HepG2 (cell line): ENCODE results near the gene GPATCH3. TPM values are rescaled to one million over a fixed set of nuclear protein-coding genes. Genes with fewer than 3 reads are reported as not detected.
A peak's percentile ranks its signal among the peaks of the same experiment; 100 is the strongest.

ENCODE experiments used
- CENPX ChIP-seq: sonication (generic); formaldehyde crosslinking; IDR thresholded peaks from 2 replicates; pipeline ENCODE4 v1.9.0; 2021; ENCODE audit warnings: mild to moderate bottlenecking, missing genetic modification reagents, moderate library complexity
- ESRRA ChIP-seq: sonication (generic); formaldehyde crosslinking; IDR thresholded peaks from 2 replicates; pipeline ENCODE4 v1.5.1; 2020; ENCODE audit warnings: mild to moderate bottlenecking, low read depth, missing genetic modification reagents
- HNRNPK ChIP-seq: fragments of 200-400 bp; formaldehyde crosslinking; IDR thresholded peaks from 2 replicates; pipeline ENCODE4 v1.6.1; 2018; ENCODE audit warnings: low read length, low read depth, moderate library complexity, mild to moderate bottlenecking; ENCODE audit not compliant: poor library complexity, severe bottlenecking
- MBD4 ChIP-seq: IDR thresholded peaks from 2 replicates; pipeline ENCODE4 v1.6.1; 2012; ENCODE audit warnings: low read length, inconsistent platforms, borderline replicate concordance
- NFYC ChIP-seq: IDR thresholded peaks from 2 replicates; pipeline ENCODE4 v1.6.1; 2016; ENCODE audit warnings: missing genetic modification reagents, missing compliant biosample characterization
- REL ChIP-seq: sonication (generic); formaldehyde crosslinking; conservative IDR thresholded peaks from 2 replicates; pipeline ENCODE4 v1.8.0; 2022; ENCODE audit warnings: mild to moderate bottlenecking, missing genetic modification reagents, moderate library complexity
- STAT5B ChIP-seq: sonication (generic); formaldehyde crosslinking; IDR thresholded peaks from 2 replicates; pipeline ENCODE4 v1.4.0; 2020; ENCODE audit warnings: missing genetic modification reagents
- ZFYVE20 ChIP-seq: sonication (generic); formaldehyde crosslinking; IDR thresholded peaks from 2 replicates; pipeline ENCODE4 v1.8.0; 2023; ENCODE audit warnings: low read depth, mild to moderate bottlenecking, moderate library complexity, missing genetic modification reagents, borderline replicate concordance
- ZMAT3 ChIP-seq: sonication (generic); formaldehyde crosslinking; conservative IDR thresholded peaks from 2 replicates; pipeline ENCODE4 v1.7.0; 2021; ENCODE audit warnings: missing genetic modification reagents
- ZNF121 ChIP-seq: sonication (generic); formaldehyde crosslinking; IDR thresholded peaks from 2 replicates; pipeline ENCODE4 v1.5.0; 2020; ENCODE audit warnings: mild to moderate bottlenecking, missing genetic modification reagents
- ZNF207 ChIP-seq: fragments of 450-650 bp; IDR thresholded peaks from 2 replicates; pipeline ENCODE4 v1.6.1; 2016; ENCODE audit warnings: antibody characterized with exemption, borderline replicate concordance
- ZNF296 ChIP-seq: sonication (generic); formaldehyde crosslinking; conservative IDR thresholded peaks from 2 replicates; pipeline ENCODE4 v1.5.0; 2020; ENCODE audit warnings: mild to moderate bottlenecking, missing genetic modification reagents
- ZNF431 ChIP-seq: sonication (generic); formaldehyde crosslinking; IDR thresholded peaks from 2 replicates; pipeline ENCODE4 v1.9.0; 2022; ENCODE audit warnings: missing genetic modification reagents, low read depth, mild to moderate bottlenecking, borderline replicate concordance
- ZNF44 ChIP-seq: sonication (generic); formaldehyde crosslinking; IDR thresholded peaks from 2 replicates; pipeline ENCODE4 v1.5.1; 2020; ENCODE audit warnings: mild to moderate bottlenecking, missing genetic modification reagents
- ZNF619 ChIP-seq: sonication (generic); formaldehyde crosslinking; IDR thresholded peaks from 2 replicates; pipeline ENCODE4 v1.4.0; 2020; ENCODE audit warnings: mild to moderate bottlenecking, missing genetic modification reagents
- ZNF839 ChIP-seq: sonication (generic); formaldehyde crosslinking; IDR thresholded peaks from 2 replicates; pipeline ENCODE4 v1.4.0; 2020; ENCODE audit warnings: missing genetic modification reagents, mild to moderate bottlenecking, borderline replicate concordance
- polyA plus RNA-seq, 8 experiments: library from polyadenylated mRNA; depleted of rRNA in 3 of 8; stranded (reverse) in 7 of 8; unstranded in 1 of 8; fragments of >200 nt; fragmentation: Illumina TruSeq in 4 of 8; extraction: Trizol in 4 of 8; gene quantifications; 2 replicates each; pipeline versions ENCODE4 v1.2.1 to v1.2.3, GENCODE V29; 2011 to 2016; ENCODE audit warnings: low read depth in 4 of 8, missing spikeins in 1 of 8, mixed read lengths in 1 of 8; ENCODE audit not compliant: insufficient read depth in 1 of 8
- total RNA-seq, 5 experiments: library from RNA; depleted of rRNA; stranded (reverse); fragments of >200 nt; fragmentation: Illumina TruSeq; extraction: Trizol; gene quantifications; 2 replicates each; pipeline ENCODE4 v1.2.3, GENCODE V29; 2016; ENCODE audit warnings: low read depth in 1 of 5
- TF ChIP-seq, protein P1 (sequence below): sonication (generic); formaldehyde crosslinking; IDR thresholded peaks from 2 replicates; pipeline ENCODE4 v1.4.0; 2020; ENCODE audit warnings: missing genetic modification reagents; ENCODE audit errors: not compliant biosample characterization
- TF ChIP-seq, protein P2 (sequence below): sonication (generic); formaldehyde crosslinking; IDR thresholded peaks from 2 replicates; pipeline ENCODE4 v1.4.0; 2020; ENCODE audit warnings: missing genetic modification reagents, mild to moderate bottlenecking, borderline replicate concordance
- TF ChIP-seq, protein P3 (sequence below): sonication (generic); formaldehyde crosslinking; IDR thresholded peaks from 2 replicates; pipeline ENCODE4 v1.4.0; 2020; ENCODE audit warnings: missing genetic modification reagents
- TF ChIP-seq, protein P4 (sequence below): fragments of 450-650 bp; IDR thresholded peaks from 2 replicates; pipeline ENCODE4 v1.6.1; 2017
- TF ChIP-seq, protein P5 (sequence below): sonication (generic); formaldehyde crosslinking; IDR thresholded peaks from 2 replicates; pipeline ENCODE4 v1.5.1; 2020; ENCODE audit warnings: mild to moderate bottlenecking, missing genetic modification reagents, borderline replicate concordance
- TF ChIP-seq, protein P6 (sequence below): sonication (generic); formaldehyde crosslinking; IDR thresholded peaks from 2 replicates; pipeline ENCODE4 v1.5.0; 2020; ENCODE audit warnings: missing genetic modification reagents

GPATCH3 gene
- total and polyA plus RNA-seq, 2 of the 13 experiments (the other 11 are each of a cell fraction or from before 2014, with no cell fraction given): 8.3 to 11.0 TPM

DNA sequence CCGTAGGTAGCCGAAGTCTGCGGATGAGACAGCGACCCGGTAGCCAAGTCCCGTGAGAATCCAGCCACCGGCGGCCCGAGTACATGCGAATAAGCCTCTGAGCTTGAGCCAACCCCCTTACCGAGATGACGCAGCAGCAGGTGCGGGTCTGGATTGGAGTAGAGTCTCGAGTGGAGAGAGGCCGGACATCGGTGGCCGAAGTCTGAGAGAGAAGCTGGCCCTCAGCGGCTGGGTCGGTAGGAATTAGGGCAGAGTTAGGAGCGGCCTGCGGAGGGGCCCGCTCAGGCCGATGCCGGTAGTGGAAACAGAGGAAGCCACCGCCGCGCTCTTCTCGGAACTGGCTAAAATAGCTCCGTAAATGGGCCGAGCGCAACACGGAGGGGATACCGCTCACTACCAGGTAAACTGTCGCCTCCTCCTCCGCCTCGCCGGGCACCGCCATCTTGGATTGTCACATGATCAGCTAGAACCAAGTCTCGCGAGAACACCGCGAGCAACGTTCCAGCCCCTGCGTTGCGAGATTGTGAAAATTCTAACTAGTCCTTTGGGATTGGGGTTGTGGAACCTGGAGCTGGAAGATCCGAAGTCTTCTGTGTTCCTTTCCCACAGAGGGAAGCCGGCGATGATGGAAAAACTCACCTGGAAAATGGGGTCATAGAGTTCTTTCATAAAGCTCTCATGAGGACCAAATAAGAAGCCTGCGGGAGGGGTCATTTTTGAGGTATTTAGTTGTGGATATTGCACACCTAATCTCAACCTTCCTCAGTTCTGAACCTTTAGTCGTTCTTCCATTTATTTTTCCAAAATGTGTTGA lies at the start of gene GPATCH3 (continued):
- TF ChIP-seq, protein P1, sequence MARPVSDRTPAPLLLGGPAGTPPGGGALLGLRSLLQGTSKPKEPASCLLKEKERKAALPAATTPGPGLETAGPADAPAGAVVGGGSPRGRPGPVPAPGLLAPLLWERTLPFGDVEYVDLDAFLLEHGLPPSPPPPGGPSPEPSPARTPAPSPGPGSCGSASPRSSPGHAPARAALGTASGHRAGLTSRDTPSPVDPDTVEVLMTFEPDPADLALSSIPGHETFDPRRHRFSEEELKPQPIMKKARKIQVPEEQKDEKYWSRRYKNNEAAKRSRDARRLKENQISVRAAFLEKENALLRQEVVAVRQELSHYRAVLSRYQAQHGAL (CRISPR knock-in tag): no peak
- TF ChIP-seq, protein P2, sequence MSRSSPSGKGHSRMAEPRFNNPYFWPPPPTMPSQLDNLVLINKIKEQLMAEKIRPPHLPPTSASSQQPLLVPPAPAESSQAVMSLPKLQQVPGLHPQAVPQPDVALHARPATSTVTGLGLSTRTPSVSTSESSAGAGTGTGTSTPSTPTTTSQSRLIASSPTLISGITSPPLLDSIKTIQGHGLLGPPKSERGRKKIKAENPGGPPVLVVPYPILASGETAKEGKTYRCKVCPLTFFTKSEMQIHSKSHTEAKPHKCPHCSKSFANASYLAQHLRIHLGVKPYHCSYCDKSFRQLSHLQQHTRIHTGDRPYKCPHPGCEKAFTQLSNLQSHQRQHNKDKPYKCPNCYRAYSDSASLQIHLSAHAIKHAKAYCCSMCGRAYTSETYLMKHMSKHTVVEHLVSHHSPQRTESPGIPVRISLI (CRISPR knock-in tag): peak; percentile 36; the same call in 1 of the 2 replicates
- TF ChIP-seq, protein P3, sequence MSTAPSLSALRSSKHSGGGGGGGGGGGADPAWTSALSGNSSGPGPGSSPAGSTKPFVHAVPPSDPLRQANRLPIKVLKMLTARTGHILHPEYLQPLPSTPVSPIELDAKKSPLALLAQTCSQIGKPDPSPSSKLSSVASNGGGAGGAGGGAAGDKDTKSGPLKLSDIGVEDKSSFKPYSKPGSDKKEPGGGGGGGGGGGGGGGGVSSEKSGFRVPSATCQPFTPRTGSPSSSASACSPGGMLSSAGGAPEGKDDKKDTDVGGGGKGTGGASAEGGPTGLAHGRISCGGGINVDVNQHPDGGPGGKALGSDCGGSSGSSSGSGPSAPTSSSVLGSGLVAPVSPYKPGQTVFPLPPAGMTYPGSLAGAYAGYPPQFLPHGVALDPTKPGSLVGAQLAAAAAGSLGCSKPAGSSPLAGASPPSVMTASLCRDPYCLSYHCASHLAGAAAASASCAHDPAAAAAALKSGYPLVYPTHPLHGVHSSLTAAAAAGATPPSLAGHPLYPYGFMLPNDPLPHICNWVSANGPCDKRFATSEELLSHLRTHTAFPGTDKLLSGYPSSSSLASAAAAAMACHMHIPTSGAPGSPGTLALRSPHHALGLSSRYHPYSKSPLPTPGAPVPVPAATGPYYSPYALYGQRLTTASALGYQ (CRISPR knock-in tag): no peak; the same call in 1 of the 2 replicates
- TF ChIP-seq ESRRA (peak; percentile 47; the same call in 1 of the 2 replicates), HNRNPK (no peak), ZNF619 (CRISPR knock-in tag) (no peak), CENPX (CRISPR knock-in tag) (no peak), ZNF431 (CRISPR knock-in tag) (0 out of 2 replicates have a peak, but pooled peaks have one; percentile 46), NFYC (CRISPR knock-in tag) (no peak), ZNF207 (no peak), ZNF121 (0 out of 2 replicates have a peak, but pooled peaks have one; percentile 18), STAT5B (CRISPR knock-in tag) (no peak), ZNF839 (no peak), ZMAT3 (CRISPR knock-in tag) (peak; percentile 77), ZFYVE20 (no peak), ZNF44 (CRISPR knock-in tag) (peak; percentile 42; the same call in 1 of the 2 replicates), MBD4 (no peak), REL (CRISPR knock-in tag) (no peak), ZNF296 (CRISPR knock-in tag) (no peak)
- TF ChIP-seq, protein P4, sequence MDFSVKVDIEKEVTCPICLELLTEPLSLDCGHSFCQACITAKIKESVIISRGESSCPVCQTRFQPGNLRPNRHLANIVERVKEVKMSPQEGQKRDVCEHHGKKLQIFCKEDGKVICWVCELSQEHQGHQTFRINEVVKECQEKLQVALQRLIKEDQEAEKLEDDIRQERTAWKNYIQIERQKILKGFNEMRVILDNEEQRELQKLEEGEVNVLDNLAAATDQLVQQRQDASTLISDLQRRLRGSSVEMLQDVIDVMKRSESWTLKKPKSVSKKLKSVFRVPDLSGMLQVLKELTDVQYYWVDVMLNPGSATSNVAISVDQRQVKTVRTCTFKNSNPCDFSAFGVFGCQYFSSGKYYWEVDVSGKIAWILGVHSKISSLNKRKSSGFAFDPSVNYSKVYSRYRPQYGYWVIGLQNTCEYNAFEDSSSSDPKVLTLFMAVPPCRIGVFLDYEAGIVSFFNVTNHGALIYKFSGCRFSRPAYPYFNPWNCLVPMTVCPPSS: no peak
- TF ChIP-seq, protein P5, sequence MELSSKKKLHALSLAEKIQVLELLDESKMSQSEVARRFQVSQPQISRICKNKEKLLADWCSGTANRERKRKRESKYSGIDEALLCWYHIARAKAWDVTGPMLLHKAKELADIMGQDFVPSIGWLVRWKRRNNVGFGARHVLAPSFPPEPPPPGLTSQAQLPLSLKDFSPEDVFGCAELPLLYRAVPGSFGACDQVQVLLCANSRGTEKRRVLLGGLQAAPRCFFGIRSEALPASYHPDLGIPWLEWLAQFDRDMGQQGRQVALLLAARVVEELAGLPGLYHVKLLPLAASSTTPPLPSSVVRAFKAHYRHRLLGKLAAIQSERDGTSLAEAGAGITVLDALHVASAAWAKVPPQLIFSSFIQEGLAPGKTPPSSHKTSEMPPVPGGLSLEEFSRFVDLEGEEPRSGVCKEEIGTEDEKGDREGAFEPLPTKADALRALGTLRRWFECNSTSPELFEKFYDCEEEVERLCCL (CRISPR knock-in tag): no peak
- TF ChIP-seq, protein P6, sequence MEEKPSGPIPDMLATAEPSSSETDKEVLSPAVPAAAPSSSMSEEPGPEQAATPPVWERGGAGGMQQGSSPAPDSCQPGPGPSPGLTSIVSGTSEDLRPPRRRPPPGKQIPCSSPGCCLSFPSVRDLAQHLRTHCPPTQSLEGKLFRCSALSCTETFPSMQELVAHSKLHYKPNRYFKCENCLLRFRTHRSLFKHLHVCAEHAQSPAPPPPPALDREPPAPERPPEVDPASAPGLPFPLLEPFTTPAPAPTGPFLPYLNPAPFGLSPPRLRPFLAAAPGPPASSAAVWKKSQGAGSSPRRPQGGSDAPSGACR (CRISPR knock-in tag): no peak
